Osteocyte (in vitro differentiated cells): ENCODE data around the gene BHMT2. TPM values are rescaled to one million over a fixed set of nuclear protein-coding genes. Genes with fewer than 3 reads are reported as not detected.

Experiments
- DNase-seq: peaks from one replicate; pipeline ENCODE4 v3.0.0; 2021; ENCODE audit warnings: mixed read lengths; ENCODE audit not compliant: unreplicated experiment; ENCODE audit errors: extremely low spot score
- H3K27ac Mint-ChIP-seq: one replicate; pipeline ENCODE4 v1.8.0; 2021; ENCODE audit warnings: mild to moderate bottlenecking, mixed read lengths; ENCODE audit not compliant: unreplicated experiment
- H3K27me3 Mint-ChIP-seq: one replicate; pipeline ENCODE4 v1.8.0; 2021; ENCODE audit warnings: mixed read lengths; ENCODE audit not compliant: unreplicated experiment
- H3K36me3 Mint-ChIP-seq: one replicate; pipeline ENCODE4 v1.8.0; 2021; ENCODE audit warnings: mixed read lengths; ENCODE audit not compliant: unreplicated experiment
- H3K4me1 Mint-ChIP-seq: one replicate; pipeline ENCODE4 v1.8.0; 2021; ENCODE audit warnings: mixed read lengths; ENCODE audit not compliant: unreplicated experiment
- H3K4me3 Mint-ChIP-seq: one replicate; pipeline ENCODE4 v1.8.0; 2021; ENCODE audit warnings: mild to moderate bottlenecking, moderate library complexity, mixed read lengths; ENCODE audit not compliant: unreplicated experiment
- H3K9me3 Mint-ChIP-seq: one replicate; pipeline ENCODE4 v1.8.0; 2021; ENCODE audit warnings: mixed read lengths; ENCODE audit not compliant: unreplicated experiment
- total RNA-seq: library from RNA; stranded (reverse); gene quantifications from 2 replicates; pipeline ENCODE4 v1.2.1, GENCODE V29; 2021
- TF ChIP-seq, protein P1 (sequence below): fragments of 200-600 bp; sonication (generic); IDR thresholded peaks from 2 replicates; pipeline ENCODE4 v1.5.0; 2021; ENCODE audit warnings: antibody characterized with exemption, mild to moderate bottlenecking, moderate library complexity

BHMT2 gene
- total RNA-seq, 1 donor from 2014 or later = not detected

DNA sequence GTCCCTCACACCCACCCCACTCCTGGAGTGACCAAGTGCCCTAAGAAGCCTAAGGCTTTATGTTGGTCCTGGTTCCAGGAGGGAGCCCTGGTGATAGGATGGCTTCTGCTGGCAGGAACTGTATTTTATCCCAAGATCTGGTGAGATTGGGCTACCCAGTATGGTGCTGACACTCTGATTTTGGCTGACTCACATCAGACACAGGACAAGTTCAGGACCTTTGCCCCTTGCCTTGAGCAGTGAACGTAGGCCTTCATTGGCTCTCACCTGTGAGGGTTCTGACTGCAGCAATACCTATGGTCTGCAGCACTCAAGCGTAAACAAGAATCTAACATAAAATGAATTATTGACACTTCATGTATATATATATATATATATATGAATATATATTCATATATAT, 67.1 kb downstream of the BHMT2 start:
- TF ChIP-seq, protein P1, sequence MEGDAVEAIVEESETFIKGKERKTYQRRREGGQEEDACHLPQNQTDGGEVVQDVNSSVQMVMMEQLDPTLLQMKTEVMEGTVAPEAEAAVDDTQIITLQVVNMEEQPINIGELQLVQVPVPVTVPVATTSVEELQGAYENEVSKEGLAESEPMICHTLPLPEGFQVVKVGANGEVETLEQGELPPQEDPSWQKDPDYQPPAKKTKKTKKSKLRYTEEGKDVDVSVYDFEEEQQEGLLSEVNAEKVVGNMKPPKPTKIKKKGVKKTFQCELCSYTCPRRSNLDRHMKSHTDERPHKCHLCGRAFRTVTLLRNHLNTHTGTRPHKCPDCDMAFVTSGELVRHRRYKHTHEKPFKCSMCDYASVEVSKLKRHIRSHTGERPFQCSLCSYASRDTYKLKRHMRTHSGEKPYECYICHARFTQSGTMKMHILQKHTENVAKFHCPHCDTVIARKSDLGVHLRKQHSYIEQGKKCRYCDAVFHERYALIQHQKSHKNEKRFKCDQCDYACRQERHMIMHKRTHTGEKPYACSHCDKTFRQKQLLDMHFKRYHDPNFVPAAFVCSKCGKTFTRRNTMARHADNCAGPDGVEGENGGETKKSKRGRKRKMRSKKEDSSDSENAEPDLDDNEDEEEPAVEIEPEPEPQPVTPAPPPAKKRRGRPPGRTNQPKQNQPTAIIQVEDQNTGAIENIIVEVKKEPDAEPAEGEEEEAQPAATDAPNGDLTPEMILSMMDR = no peak
- peaks cover 9% of the 10 kb centered on the region for H3K27me3 Mint-ChIP-seq
- H3K4me1 Mint-ChIP-seq = peaks cover 14% of the 10 kb centered on the region
- no peaks in the 10 kb centered on the region for H3K36me3 Mint-ChIP-seq
- no peak overlapping the region for H3K4me3 Mint-ChIP-seq
- no peak overlapping the region for H3K27ac Mint-ChIP-seq
- H3K9me3 Mint-ChIP-seq = no peaks in the 10 kb centered on the region
- no peak for DNase-seq

Other genes starting within 250 kb of the BHMT2 start
- 34.9 and 36.0 TPM in 2 replicates for gene ARSB, start 84.5 kb upstream of the BHMT2 start, total RNA-seq
- gene DMGDH, start 93 bp upstream of the BHMT2 start, total RNA-seq = 1.1 and 2.4 TPM in 2 replicates
- not detected in 2 replicates for gene BHMT, start 42.0 kb downstream of the BHMT2 start, total RNA-seq
- 19.1 and 19.5 TPM in 2 replicates for gene JMY, start 166.4 kb downstream of the BHMT2 start, total RNA-seq